ENCODE data around the gene NDFIP1. TPM values are rescaled to one million over a fixed set of nuclear protein-coding genes. Genes with fewer than 3 reads are reported as not detected.

NDFIP1 gene
- 231 TPM for total RNA-seq

GRCh38 chr5:142108432-142109330 lies at the start of gene NDFIP1:
NDFIP1 (plus strand) TSS chr5:142108779; CDS start chr5:142108975, 196 bp downstream.

Other genes with a start within 250 kb of the NDFIP1 start
- 69.2 TPM for gene PCDH1, start 230.4 kb upstream of the NDFIP1 start, total RNA-seq
- gene DELE1, start 184.9 kb upstream of the NDFIP1 start, total RNA-seq = 34.1 TPM
- 3.2 TPM for gene PCDH12, start 150.6 kb upstream of the NDFIP1 start, total RNA-seq
- gene RNF14, start 139.7 kb upstream of the NDFIP1 start, total RNA-seq = 79.4 TPM
- 28.8 TPM for gene GNPDA1, start 95.8 kb upstream of the NDFIP1 start, total RNA-seq
- 4.8 TPM for gene SPRY4, start 216.2 kb downstream of the NDFIP1 start, total RNA-seq